ENCODE results near the gene GIMD1. TPM values are rescaled to one million over a fixed set of nuclear protein-coding genes. Genes with fewer than 3 reads are reported as not detected.

Gene GIMD1
- total and polyA plus RNA-seq, 2 experiments from 2014 or later: not detected

- TF ChIP-seq CTCF (conservative IDR thresholded peaks at IDR 0.05; ENCODE audit: low read depth in 2 of 2) (no peak), EZH2 (IDR thresholded peaks at IDR 0.05; ENCODE audit: low read depth, unreplicated experiment) (no peak), NANOG (IDR thresholded peaks at IDR 0.05; ENCODE audit: borderline replicate concordance) (no peak)
- TF ChIP-seq, protein P1, sequence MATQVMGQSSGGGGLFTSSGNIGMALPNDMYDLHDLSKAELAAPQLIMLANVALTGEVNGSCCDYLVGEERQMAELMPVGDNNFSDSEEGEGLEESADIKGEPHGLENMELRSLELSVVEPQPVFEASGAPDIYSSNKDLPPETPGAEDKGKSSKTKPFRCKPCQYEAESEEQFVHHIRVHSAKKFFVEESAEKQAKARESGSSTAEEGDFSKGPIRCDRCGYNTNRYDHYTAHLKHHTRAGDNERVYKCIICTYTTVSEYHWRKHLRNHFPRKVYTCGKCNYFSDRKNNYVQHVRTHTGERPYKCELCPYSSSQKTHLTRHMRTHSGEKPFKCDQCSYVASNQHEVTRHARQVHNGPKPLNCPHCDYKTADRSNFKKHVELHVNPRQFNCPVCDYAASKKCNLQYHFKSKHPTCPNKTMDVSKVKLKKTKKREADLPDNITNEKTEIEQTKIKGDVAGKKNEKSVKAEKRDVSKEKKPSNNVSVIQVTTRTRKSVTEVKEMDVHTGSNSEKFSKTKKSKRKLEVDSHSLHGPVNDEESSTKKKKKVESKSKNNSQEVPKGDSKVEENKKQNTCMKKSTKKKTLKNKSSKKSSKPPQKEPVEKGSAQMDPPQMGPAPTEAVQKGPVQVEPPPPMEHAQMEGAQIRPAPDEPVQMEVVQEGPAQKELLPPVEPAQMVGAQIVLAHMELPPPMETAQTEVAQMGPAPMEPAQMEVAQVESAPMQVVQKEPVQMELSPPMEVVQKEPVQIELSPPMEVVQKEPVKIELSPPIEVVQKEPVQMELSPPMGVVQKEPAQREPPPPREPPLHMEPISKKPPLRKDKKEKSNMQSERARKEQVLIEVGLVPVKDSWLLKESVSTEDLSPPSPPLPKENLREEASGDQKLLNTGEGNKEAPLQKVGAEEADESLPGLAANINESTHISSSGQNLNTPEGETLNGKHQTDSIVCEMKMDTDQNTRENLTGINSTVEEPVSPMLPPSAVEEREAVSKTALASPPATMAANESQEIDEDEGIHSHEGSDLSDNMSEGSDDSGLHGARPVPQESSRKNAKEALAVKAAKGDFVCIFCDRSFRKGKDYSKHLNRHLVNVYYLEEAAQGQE (IDR thresholded peaks at IDR 0.05; ENCODE audit: unreplicated experiment): no peak
Measured at GRCh38 chr4:106343865-106344646, 24.5 kb downstream of the GIMD1 start (continued).

GRCh38 chr4:106340774-106341173, 27.8 kb downstream of the GIMD1 start:
- Mint-ChIP-seq H3K27me3 (ENCODE audit: insufficient read depth, low read depth, poor library complexity) (no peaks in the 10 kb centered on the region), H3K4me1 (peaks cover 8% of the 10 kb centered on the region; the same call in 2 of the 3 replicates), H3K27ac (no peak overlapping the region), H3K36me3 (ENCODE audit: low read depth) (peaks cover 40% of the 10 kb centered on the region), H3K9me3 (peaks cover 7% of the 10 kb centered on the region; the same call in 2 of the 3 replicates), H3K4me3 (no peak overlapping the region)
- H4K20me1 ChIP-seq (replicated peaks; ENCODE audit: insufficient read depth): 0 out of 2 replicates have a peak, but pooled peaks cover 5% of the 10 kb centered on the region
- TF ChIP-seq JUNB (IDR thresholded peaks at IDR 0.05; ENCODE audit: unreplicated experiment) (no peak), POLR2AphosphoS5 (IDR thresholded peaks at IDR 0.05; ENCODE audit: low read depth) (no peak), STAT1 (IDR thresholded peaks at IDR 0.05; ENCODE audit: unreplicated experiment) (no peak), ZNF462 (CRISPR knock-in tag; IDR thresholded peaks at IDR 0.05) (no peak)
- no peaks in the 10 kb centered on the region for H3F3A ChIP-seq (replicated peaks; ENCODE audit: low read depth)
- no peak for ATAC-seq
- peaks cover 4% of the 10 kb centered on the region; the same call in 1 of the 2 replicates for H3K4me1 ChIP-seq (ENCODE audit: insufficient read depth)
- H3K36me3 ChIP-seq (ENCODE audit: insufficient read depth): peaks cover 15% of the 10 kb centered on the region
- no peak overlapping the region for H3K27ac ChIP-seq (ENCODE audit: low read depth)
- no peak for DNase-seq (ENCODE audit: low spot score)
- H3K79me2 ChIP-seq (replicated peaks; ENCODE audit: insufficient read depth): peaks cover 29% of the 10 kb centered on the region
- H3K9me2 ChIP-seq (ENCODE audit: insufficient read depth): no peaks in the 10 kb centered on the region
- H3K27me3 ChIP-seq (ENCODE audit: insufficient read depth): no peaks in the 10 kb centered on the region
- H2AFZ ChIP-seq: no peak overlapping the region
- H3K4me2 ChIP-seq: no peak overlapping the region
- no peak overlapping the region for H3K4me3 ChIP-seq

All from GM23338 (cell line).